Left cardiac atrium (tissue), 4 donors: ENCODE results near the gene PTPRR. TPM values are rescaled to one million over a fixed set of nuclear protein-coding genes. Genes with fewer than 3 reads are reported as not detected.

Experiments used
- ATAC-seq, 2 donors: fragments of 200-7000 bp; cut with Tn5 transposase; one replicate each; pipeline ENCODE4 v1.9.1; 2020; ENCODE audit warnings: mild to moderate bottlenecking in 2 of 2, moderate library complexity in 2 of 2
- DNase-seq: peaks from one replicate; pipeline ENCODE4 v3.0.0-alpha.2; 2020
- intact Hi-C, 2 donors: fragments of 100-400 bp; cut with DNase I; formaldehyde crosslinking; loops; one replicate each; pipeline versions ENCODE4 v1.14.1 to v1.15.1; 2022 to 2023
- total RNA-seq, 2 donors: library from RNA; stranded (reverse); fragmentation: NEBNext Ultra II Directional; extraction: Animal tissue kit (Norgen Biotek cat#: 25700); gene quantifications; one replicate each; pipeline ENCODE4 v1.2.1, GENCODE V29; 2021
- donor health status: DM: no; HTN: yes; CAD: no.
- donor health status: DM: no; HTN: yes; CAD: no; lungs with severe emphysema.
- donor health status: DM: yes; HTN: yes; CAD: no.
- donor health status: Dilated cardiomyopathy.

Gene PTPRR
- total RNA-seq, 2 donors from 2014 or later, result 0.27 to 0.86 TPM

DNA sequence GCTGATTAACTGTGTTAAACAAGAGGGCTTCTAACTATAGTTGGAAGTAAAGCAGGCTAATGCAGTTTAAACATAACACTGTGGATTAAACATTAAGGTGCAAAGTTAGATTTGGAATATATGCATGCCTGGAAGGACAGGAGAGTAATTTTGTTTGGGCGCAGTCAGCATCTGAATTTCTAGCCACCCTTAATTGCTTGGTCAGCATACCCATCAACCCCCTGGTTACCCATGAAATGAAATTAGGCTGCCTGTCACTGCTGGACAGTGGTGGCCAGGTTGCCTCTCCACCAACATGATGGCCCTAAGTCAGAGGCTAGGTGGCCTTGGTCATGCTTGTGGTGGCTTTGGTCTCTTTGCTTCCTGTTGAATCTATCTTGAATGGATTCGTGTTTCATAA, 253.3 kb downstream of the PTPRR start:
- intact Hi-C loops, result no loop called here
- DNase-seq (no peak), ATAC-seq (no peak)

DNA sequence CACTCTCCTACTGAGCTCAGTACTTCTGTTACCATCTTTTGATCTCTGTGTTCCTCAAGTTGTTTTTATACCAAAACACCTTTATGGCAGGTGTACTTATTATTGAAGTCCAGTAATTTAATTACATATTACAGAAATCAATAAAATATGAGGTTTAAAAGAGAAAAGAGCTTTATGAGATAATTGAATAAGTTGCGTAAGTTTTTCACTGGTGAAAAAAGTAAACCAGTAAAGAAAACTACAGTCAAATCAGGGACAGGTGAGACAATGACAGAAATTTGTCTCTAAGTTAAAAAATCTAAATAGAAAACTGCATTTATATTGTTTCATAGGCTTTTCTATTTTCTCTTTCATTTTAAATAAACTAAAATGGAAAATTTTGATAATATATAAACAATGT, 254.2 kb downstream of the PTPRR start:
- DNase-seq (no peak), ATAC-seq (no peak)
- intact Hi-C loops, result no loop called here

DNA sequence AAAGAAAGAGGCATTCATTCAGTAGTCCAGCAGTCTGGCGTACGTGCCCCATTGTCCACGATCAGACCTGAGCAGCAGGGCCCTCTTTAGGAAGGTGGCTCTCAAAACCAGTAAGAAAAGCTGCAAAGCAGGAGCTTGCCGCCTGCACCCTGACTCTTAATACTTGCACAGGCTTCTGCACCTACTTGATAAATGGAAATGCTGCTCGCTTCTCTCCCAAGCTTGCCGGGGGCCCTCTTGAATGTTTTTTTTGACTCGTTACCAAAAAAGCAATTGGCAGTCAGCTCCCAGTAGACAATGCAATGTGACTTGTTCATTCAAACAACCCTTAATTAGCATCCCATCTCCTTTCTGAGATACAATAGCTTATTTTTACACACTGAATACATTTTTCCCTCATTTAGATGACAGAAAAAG, 256.1 kb downstream of the PTPRR start:
- intact Hi-C loops, result no loop called here
- ATAC-seq (no peak), DNase-seq (no peak)

DNA sequence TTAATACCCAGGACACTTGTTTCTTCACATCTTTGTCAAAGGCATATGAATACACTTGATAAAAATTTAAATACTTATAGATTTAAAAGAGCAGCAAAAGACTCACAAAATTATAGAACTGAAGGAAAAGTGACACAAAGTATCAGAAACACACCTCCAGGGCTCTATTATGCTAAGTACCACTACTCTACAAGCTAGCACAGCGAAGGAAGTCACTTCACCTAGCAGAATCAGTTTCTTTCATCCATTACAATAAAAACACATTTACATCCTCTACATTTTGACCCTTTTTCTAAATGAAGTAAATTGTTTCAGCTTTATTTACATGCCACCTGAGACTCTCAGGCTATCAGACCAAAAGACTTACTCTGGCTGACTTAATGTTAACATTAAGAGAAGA, 256.7 kb downstream of the PTPRR start:
- intact Hi-C loops, result no loop called here
- DNase-seq (no peak), ATAC-seq (no peak)

DNA sequence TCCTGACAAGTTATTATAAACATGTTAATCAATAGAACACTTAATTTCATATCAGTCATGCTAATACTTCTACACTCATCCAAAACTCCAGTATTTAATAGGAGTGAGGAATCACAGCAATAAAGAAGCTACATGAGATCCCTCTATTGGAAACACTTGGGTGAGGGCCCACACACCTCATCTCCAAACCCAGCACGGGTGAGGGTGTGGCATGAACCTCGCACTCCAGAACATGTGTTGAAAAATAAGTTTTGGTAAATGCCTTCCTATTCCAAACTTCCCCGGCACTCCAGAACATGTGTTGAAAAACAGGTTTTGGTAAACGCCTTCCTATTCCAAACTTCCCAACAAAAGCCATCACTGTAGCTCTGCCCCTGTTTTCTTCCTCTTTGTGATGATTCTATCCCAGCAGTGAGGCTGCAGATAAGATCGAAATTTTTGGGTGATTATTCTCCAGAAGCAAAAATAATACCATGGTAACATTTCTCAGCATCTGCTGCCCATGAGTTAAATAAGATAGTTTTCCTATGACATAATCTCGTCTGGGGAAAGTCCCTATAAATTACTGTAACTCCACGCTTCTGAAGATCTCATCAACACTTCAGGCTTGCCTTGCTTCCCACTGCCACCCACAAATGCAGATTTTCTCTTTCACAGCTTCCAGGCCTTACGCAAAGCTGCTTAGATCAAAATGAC, 258.9 kb downstream of the PTPRR start:
- intact Hi-C loops, result no loop called here
- DNase-seq (no peak), ATAC-seq (peak in 1 of 2 donors; percentile 47)

DNA sequence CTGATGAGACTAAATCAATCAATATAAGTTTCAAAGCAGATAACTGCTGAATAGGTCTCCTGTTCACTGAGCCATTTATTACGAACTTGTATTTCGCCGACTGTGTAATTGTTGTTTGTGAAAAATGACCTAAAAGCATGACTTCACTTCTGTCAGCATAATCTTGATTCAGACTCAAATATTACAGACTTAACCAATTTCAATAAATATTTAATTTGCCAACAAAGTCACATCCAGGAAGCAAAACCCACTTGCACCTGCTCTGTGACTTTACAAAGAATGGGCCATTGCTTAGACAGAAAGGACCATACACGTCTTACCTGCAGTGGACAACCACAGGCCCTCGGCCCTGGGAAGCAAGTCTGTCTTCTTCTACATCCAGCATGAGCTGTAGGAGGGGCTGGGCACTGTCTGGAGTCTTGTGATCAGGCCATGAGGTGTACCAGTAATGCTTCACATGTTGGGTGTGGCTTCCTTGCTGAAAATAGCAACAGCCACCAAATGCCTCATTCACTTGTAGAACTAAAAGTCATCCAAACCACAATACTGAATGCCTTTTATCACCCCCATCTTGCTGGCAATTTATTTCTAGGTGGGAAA, 259.8 kb downstream of the PTPRR start:
- intact Hi-C loops, result no loop called here
- peak; percentile 39 for DNase-seq

DNA sequence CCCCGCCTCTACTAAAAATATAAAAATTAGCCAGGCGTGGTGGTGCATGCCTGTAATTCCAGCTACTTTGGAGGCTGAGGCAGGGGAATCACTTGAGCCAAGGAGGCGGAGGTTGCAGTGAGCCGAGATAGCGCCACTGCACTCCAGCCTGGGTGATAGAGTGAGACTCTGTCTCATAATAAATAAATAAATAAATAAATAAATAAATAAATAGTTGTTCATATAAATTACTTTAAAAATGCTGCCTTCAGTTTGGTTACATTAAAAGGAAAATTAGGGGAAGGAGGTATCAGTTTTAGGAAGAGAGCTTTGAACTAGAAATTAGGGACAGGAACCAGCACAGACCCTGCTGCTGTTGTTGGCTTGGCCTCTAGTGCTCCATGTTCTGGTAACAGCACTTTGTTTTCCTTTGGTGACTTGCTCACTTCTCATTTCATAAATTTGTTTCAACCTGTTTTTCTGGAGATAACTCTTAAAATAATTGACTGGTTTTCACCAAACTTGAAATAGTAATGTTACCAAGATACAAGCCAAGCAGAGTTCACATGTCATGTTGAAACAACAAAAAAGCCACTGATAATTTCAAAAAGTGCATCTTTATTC, 260.4 kb downstream of the PTPRR start:
- intact Hi-C loops, result no loop called here
- ATAC-seq, result no peak
- DNase-seq, result no peak

More for the DNA sequence above, 259.8 kb downstream of the PTPRR start:
- ATAC-seq, result peak; percentile 30 to 59

DNA sequence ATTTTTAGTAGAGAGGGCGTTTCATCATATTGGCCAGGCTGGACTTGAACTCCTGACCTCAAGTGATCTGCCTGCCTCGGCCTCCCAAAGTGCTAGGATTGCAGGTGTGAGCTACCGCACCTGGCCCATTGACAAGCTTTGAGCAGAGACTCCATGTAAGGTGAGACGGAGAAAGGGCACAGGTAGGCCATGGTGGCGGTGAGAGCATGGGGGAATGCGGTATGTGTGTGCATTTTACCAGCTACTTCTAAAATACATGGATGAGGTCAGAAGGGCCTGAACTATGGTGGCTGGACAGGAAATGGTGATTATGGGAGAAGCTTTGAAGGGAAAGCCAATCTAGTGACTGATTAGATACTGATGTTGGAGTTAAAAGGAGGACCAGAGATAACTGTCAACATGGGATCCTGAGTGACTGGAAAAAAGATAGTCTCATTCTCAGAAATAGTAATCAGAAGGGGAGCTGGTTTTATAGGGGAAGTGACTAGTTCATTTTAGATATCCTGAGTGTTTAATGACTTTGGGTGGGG, 261.4 kb downstream of the PTPRR start:
- DNase-seq (no peak), ATAC-seq (no peak)
- intact Hi-C loops, result no loop called here

DNA sequence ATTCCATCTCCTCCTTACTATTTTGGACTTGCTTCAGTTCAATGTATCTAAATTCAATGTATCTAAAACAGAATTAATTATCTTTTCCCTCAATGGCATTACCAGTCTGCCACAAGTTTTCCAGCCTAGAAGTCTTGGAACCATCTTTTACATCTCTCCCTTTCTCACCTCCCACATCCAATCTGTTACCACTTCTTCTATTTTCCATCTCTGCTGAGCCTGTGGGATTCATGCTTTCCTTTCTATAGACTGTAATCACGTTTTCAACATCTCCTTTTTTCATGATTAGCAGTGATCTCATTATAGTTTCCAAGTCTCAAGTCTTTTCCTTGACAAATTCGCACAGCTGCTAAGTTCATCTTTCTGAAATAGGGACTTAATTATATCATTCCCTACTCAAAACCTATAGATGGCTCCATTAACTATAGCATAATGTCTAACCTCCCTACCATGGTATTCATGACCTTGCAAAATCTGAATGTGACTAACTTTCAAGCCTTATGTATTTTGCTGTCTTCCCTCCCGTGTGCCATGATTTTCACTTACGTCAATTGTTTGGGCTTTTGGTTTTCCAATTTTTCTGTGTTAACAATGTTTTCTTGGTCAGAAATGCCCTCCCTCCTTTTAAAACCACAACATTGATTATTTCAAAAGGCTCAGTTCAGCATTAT, 262.8 kb downstream of the PTPRR start:
- no peak for ATAC-seq
- no peak for DNase-seq
- intact Hi-C loops, result no loop called here

DNA sequence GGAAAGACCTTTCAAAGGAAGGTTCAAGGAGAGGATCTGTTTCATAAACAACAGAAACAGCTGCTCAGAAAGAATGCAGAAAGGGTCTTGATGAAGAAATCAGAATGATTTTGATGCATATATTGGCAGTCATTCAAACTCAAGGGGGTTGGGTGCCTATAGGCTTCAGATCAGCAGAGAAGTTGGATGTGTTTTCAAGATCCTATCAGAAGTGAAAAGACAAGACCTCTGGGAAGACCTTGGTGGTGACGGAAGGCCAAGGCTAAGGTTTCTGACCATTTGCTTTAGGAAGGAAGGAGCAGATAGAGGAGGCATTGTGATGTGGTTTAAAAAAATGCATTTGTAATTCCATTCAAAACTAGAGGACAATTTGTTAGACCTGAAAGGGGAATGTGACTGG, 268.1 kb downstream of the PTPRR start:
- ATAC-seq (no peak), DNase-seq (no peak)
- intact Hi-C loops, result no loop called here

DNA sequence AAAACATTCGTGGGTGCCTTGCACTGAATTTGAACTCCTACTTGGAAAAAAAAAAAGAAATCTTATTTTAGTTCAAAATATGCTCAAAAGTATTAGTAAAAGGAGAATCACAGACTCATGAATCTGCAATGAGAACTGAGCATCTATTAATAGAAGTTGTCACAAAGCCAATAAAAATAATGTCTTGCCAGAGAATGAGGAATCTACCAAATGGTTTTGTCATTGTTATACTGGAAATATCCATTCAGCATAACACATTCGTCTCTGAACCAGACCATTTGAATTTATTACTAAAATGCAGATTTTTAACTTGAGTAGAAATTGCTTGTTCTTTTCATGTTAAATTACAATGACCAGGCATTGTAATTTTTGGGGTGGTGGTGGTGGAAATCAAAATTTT, 271.7 kb downstream of the PTPRR start:
- intact Hi-C loops, result no loop called here
- DNase-seq, result no peak
- ATAC-seq, result peak in 1 of 2 donors; percentile 28

DNA sequence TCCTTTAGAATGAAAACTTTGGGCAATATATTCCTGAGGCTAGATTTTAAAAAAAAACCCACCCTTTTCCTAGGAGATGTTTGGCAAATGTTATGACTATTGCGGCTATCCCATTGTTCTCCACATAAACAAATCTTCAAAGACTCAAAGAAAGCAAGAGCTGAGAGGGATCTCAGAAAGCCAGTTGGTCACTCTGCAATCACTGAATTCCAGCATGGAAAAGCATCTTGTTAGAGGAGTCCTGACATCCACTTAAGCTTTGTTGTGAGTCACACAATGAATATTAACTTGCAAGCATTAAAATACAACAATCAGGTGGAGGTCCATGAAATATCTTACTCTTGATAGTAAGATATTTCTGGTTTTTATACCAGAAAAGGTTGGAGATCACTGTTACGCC, 272.3 kb downstream of the PTPRR start:
- intact Hi-C loops, result no loop called here
- ATAC-seq (no peak), DNase-seq (no peak)

DNA sequence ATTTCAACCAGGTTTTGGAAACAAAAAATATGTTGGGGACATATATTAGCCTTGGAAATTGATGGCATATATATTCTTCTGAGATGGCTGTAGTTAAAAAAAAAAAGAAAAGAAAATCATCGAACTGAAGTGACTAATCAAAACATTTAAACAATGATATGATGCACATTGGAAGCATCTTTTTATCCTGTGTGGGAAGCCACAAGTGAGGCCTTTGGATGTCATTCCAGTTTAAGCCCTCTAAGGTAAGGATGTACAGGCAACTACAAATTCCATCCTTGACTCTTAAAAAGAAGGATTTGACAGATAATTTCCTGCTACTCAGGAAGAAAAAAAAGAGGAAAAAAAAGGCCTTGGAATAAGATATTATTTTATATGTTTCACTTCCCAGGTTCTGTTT, 273.7 kb downstream of the PTPRR start:
- no peak for DNase-seq
- intact Hi-C loops, result no loop called here
- ATAC-seq, result no peak

DNA sequence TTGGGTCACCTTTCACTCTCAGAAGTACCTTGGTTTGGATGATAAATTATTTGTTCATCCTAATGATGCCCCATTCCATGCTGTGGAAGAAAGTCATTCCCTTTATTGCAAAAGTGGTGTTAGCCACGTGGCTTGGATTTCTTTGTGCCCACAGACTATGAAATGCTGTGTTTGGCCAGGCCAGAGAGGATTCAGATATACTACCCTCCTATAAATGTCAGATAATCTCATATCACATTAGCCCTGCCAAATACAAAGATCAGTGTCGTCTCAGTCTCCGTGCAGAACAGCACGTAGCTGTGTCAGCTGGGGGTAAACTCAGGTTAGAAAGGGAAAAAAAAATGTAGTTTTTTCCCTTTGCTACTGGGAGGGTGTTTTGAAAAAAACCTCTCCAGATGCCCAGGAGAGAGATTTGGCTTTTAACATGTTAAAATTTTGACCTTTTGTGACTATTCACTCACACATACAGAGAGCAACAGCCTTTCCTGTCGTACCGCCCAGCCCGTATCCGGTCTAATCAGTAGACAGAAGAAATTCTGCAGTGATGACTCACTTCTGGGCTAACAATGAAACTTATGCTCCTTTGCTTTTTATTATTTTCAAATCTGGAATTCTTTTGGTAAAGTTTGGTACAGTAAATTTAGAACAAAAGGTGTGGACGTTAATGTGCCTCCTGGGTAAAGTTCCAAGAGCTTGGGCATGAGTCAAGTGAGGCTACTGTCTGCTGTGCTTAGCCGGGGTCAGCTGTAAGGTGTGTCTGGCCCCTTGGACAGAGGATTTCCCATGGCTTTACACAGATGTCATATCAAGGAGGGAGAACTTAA, 274.8 kb downstream of the PTPRR start:
- DNase-seq (peak; percentile 82), ATAC-seq (peak; percentile 88 to 96)
- intact Hi-C loops, result no loop called here

DNA sequence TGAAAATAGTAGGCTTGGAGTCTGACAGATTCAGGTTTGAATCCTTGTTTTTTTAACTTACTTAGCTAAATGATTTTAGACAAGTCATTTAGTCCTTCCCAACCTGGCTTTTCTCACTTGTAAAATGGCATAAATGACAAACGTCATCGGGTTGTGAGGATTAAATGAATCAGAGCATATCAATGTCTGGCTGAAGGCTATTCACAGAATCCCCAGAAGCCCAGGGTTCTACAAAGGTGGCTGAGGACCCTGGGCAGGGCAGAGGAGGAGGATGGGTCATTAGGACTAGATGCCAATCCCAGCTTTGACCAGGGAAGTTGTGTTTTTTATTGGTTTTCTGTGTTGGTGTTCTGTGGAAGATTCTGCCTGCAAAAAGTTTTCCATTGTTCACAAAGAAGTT, 275.7 kb downstream of the PTPRR start:
- intact Hi-C loops, result no loop called here
- DNase-seq, result no peak
- no peak for ATAC-seq

DNA sequence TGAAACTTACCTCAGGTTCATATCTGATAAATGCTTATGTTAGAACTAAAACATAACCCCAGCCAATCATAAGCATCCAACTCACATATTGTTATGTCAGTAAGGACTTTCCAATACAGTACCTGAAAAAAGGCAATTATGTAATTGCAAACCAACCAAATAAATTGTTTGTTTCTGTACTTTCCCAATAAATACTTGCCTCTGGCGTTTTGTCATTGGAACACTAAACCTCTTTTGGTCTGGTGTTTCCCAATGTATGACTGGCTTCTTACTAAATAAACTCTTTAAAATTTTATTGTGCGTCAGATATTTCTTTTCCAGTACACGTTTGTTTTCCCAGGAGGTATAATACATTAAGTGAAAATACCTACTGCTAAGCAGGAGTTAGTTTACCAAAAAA, 276.6 kb downstream of the PTPRR start:
- no peak for DNase-seq
- ATAC-seq, result no peak
- intact Hi-C loops, result no loop called here

DNA sequence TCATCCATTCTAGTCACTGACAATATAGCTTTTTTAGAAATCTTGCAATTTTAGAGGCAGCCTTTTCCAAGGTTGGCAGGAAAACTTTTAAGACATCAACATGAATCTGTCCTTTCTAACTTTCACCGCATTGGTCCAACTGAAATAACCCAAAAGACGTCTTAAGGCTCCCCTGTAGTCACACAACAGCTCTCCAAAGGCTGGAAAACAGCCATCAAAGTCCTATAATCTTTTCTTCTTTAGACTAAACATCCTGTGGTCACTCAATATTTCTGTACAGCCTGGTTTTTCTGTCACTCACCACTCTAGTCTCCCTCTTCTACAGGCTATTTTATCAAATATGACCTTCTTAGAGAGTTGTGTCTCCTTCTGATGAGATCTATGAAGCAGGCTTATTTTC, 278.8 kb downstream of the PTPRR start:
- ATAC-seq (no peak), DNase-seq (no peak)
- intact Hi-C loops, result no loop called here

DNA sequence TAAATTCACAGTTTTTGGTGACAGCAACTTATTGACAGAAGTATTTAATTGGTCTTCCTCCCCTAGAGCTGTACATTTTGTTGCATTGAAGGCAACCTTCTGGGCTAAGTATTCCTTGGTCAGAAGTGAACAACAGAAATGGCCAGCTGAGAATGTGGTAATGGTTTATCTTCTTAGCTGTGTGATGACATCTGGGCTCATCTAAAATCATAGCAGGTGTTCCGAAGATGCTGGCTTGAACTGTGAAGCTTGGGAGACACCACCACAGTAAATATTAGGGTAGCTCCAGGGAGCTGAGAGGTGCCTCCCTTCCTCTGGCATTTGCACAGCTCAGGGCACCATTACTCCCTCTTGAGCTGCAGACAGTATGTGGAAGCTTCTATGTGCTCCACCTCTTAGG, 279.6 kb downstream of the PTPRR start:
- no peak for ATAC-seq
- intact Hi-C loops, result no loop called here
- no peak for DNase-seq

DNA sequence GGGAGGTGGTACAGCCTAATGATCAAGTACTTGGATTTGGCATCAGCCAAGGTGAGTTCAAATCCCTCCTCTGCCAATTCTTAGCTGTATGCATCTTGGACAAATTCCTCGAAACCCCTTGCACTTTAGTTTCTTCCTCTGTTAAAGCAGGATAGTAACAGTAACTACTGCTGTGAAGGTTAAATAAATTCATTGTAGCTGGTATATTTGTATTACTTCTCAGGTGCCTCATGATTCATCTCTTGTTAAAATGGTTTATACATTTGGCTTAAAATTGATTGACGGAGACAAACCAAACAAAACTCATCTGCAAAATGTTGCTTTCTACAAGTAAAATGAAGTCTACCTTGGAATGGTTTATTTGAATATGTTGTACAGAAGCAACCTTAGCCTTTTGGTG, 281.0 kb downstream of the PTPRR start:
- no peak for DNase-seq
- intact Hi-C loops, result no loop called here
- ATAC-seq, result no peak
